Activated T-helper 1 cell treated with anti-CD3 and anti-CD28 coated beads, Interleukin-12 subunit alpha, Interleukin-12 subunit beta, Interleukin-2, Interleukin-4 antibody, amounts not matched to agents 30 ng/mL and 10 ng/mL and 1 ng/mL, durations not matched to agents 14 hours and 24 hours and 36 hours (primary cell): Measurements from ENCODE around the gene POU2AF2. TPM values are rescaled to one million over a fixed set of nuclear protein-coding genes. Genes with fewer than 3 reads are reported as not detected.

Experiments used
- DNase-seq: peaks from one replicate; pipeline ENCODE4 v3.0.0; 2021; ENCODE audit warnings: low spot score
- H3K27ac Mint-ChIP-seq: one replicate; pipeline ENCODE4 v1.8.0; 2021; ENCODE audit warnings: mild to moderate bottlenecking, mixed read lengths
- H3K27me3 Mint-ChIP-seq: one replicate; pipeline ENCODE4 v1.8.0; 2022; ENCODE audit warnings: mild to moderate bottlenecking, moderate library complexity, mixed read lengths; ENCODE audit not compliant: insufficient read depth
- H3K36me3 Mint-ChIP-seq: one replicate; pipeline ENCODE4 v1.8.0; 2021; ENCODE audit warnings: low read depth, mixed read lengths
- H3K4me1 Mint-ChIP-seq: one replicate; pipeline ENCODE4 v1.8.0; 2021; ENCODE audit warnings: low read depth, mixed read lengths
- H3K4me3 Mint-ChIP-seq: one replicate; pipeline ENCODE4 v1.8.0; 2021; ENCODE audit warnings: mild to moderate bottlenecking, moderate library complexity, mixed read lengths
- H3K9me3 Mint-ChIP-seq: one replicate; pipeline ENCODE4 v1.8.0; 2021; ENCODE audit warnings: mixed read lengths
- intact Hi-C: fragments of 100-400 bp; cut with micrococcal nuclease; formaldehyde crosslinking; loops from one replicate; pipeline ENCODE4 v1.15.1; 2024
- total RNA-seq: library from RNA; stranded (reverse); gene quantifications from 2 replicates; pipeline ENCODE4 v1.2.3, GENCODE V29; 2022

POU2AF2 gene
- total RNA-seq, 1 donor from 2014 or later, result not detected

GRCh38 chr11:111299101-111300026, 53.8 kb downstream of the POU2AF2 start:
- DNase-seq, result no peak
- intact Hi-C loops, result no loop called here
- Mint-ChIP-seq H3K27ac (no peak overlapping the region), H3K4me3 (no peak overlapping the region), H3K9me3 (no peaks in the 10 kb centered on the region), H3K4me1 (no peaks in the 10 kb centered on the region), H3K36me3 (no peaks in the 10 kb centered on the region), H3K27me3 (peaks cover 50% of the 10 kb centered on the region)

GRCh38 chr11:111300569-111300968, 55.0 kb downstream of the POU2AF2 start:
- Mint-ChIP-seq H3K4me1 (no peaks in the 10 kb centered on the region), H3K9me3 (no peaks in the 10 kb centered on the region), H3K4me3 (no peak overlapping the region), H3K27ac (no peak overlapping the region), H3K27me3 (peaks cover 58% of the 10 kb centered on the region), H3K36me3 (no peaks in the 10 kb centered on the region)
- intact Hi-C loops, result no loop called here
- no peak for DNase-seq

DNA sequence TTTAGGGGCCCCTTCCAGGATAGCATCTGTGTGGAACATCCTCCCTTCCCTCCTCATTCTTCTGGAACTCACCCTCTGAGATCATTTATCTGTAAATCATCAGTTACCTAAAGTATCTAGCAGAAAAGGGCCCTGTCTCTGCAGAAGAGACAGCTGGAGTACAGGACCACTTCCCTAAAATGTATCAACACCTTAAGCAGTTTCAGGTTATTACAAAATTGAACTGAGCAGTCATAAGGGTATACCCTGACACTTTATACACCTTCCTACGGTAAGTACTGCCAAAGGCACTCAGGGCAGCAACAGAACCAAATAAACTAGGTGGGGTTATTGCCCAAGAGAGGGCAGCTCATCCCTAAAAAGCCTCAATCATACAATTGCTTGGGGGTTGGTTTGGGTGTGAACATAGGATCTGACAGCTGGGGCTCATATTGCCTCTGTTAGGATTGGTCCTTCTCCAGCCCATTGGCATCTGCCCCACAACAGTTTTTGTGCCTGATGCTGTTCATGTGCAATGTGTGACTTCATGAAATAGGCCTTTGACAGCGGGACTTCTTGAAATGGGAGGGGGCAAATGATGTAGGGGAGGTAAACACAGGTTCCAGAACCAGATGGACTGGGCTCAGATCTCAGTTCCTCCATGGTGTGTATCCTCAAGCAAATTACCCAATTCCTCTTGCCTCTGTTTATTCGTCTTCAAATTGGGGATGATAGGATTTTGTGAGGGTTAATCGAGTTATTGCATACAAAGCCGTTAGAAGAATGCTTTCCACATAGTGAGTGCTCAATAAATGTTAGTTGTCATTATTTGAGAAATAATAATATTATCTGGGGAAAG, 55.7 kb downstream of the POU2AF2 start:
- H3K27me3 Mint-ChIP-seq, result peaks cover 62% of the 10 kb centered on the region
- DNase-seq, result no peak
- intact Hi-C loops, result no loop called here
- H3K4me1 Mint-ChIP-seq, result no peaks in the 10 kb centered on the region
- no peaks in the 10 kb centered on the region for H3K9me3 Mint-ChIP-seq
- H3K36me3 Mint-ChIP-seq, result no peaks in the 10 kb centered on the region
- H3K27ac Mint-ChIP-seq, result no peak overlapping the region
- H3K4me3 Mint-ChIP-seq, result no peak overlapping the region

- H3K4me1 Mint-ChIP-seq, result no peaks in the 10 kb centered on the region
Observed at GRCh38 chr11:111301842-111302118, 56.3 kb downstream of the POU2AF2 start.

GRCh38 chr11:111302298-111302697, 56.8 kb downstream of the POU2AF2 start:
- no peak for DNase-seq
- H3K27me3 Mint-ChIP-seq, result peaks cover 68% of the 10 kb centered on the region
- intact Hi-C loops, result no loop called here
- no peaks in the 10 kb centered on the region for H3K9me3 Mint-ChIP-seq
- H3K4me1 Mint-ChIP-seq, result no peaks in the 10 kb centered on the region
- H3K4me3 Mint-ChIP-seq, result no peak overlapping the region
- H3K27ac Mint-ChIP-seq, result no peak overlapping the region
- H3K36me3 Mint-ChIP-seq, result no peaks in the 10 kb centered on the region

More at GRCh38 chr11:111301842-111302118, 56.3 kb downstream of the POU2AF2 start:
- H3K36me3 Mint-ChIP-seq, result no peaks in the 10 kb centered on the region
- H3K27ac Mint-ChIP-seq, result no peak overlapping the region
- intact Hi-C loops, result no loop called here
- H3K4me3 Mint-ChIP-seq, result no peak overlapping the region
- no peak for DNase-seq
- no peaks in the 10 kb centered on the region for H3K9me3 Mint-ChIP-seq
- H3K27me3 Mint-ChIP-seq, result peaks cover 66% of the 10 kb centered on the region

DNA sequence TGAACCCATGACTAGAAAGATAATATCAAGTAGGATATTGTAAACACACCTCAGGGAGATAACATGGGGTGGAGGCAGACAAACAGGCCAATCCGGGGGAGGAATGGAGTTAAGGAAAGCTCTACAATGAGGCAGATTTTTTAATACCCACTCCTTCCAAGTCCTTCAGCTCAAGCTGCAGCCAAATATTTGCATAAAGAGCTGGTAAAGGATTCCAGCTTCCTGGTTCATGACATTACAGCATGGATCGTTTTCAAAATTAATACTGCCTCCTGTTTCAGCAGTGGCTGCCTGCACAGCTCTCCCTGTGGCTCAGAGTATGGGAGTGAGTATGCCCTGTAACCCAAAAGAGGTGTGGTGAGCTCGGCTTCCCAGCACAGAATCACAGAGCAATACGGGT, 57.9 kb downstream of the POU2AF2 start:
- intact Hi-C loops, result no loop called here
- peaks cover 57% of the 10 kb centered on the region for H3K27me3 Mint-ChIP-seq
- H3K9me3 Mint-ChIP-seq, result no peaks in the 10 kb centered on the region
- no peak overlapping the region for H3K27ac Mint-ChIP-seq
- H3K4me3 Mint-ChIP-seq, result no peak overlapping the region
- DNase-seq, result no peak
- H3K36me3 Mint-ChIP-seq, result no peaks in the 10 kb centered on the region
- H3K4me1 Mint-ChIP-seq, result no peaks in the 10 kb centered on the region

GRCh38 chr11:111305162-111305802, 59.8 kb downstream of the POU2AF2 start:
- no peak for DNase-seq
- Mint-ChIP-seq H3K9me3 (no peaks in the 10 kb centered on the region), H3K36me3 (no peaks in the 10 kb centered on the region), H3K4me1 (no peaks in the 10 kb centered on the region), H3K27me3 (peaks cover 55% of the 10 kb centered on the region), H3K4me3 (no peak overlapping the region), H3K27ac (no peak overlapping the region)
- intact Hi-C loops, result no loop called here

DNA sequence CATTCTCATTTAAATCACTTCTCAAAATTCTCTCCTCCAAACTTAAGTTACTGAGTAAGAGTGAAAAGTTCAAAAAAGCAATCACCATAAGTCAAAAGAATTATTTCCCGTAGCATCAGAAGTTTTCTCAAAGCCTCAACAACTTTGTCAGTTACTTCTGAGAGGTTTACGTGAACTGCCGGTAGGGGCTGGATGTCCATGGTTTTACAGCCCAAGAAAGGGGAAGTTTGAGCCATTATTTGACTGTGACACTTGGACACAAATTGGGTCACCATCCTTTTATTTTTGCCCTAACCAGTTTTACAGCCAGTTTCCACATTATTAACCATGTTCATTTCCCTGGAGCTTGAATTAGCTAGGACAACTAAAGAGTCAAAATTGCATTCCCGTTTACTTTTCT, 60.4 kb downstream of the POU2AF2 start:
- no peak overlapping the region for H3K27ac Mint-ChIP-seq
- intact Hi-C loops, result no loop called here
- DNase-seq, result no peak
- no peaks in the 10 kb centered on the region for H3K9me3 Mint-ChIP-seq
- no peaks in the 10 kb centered on the region for H3K36me3 Mint-ChIP-seq
- no peaks in the 10 kb centered on the region for H3K4me1 Mint-ChIP-seq
- H3K4me3 Mint-ChIP-seq, result no peak overlapping the region
- H3K27me3 Mint-ChIP-seq, result peaks cover 54% of the 10 kb centered on the region

DNA sequence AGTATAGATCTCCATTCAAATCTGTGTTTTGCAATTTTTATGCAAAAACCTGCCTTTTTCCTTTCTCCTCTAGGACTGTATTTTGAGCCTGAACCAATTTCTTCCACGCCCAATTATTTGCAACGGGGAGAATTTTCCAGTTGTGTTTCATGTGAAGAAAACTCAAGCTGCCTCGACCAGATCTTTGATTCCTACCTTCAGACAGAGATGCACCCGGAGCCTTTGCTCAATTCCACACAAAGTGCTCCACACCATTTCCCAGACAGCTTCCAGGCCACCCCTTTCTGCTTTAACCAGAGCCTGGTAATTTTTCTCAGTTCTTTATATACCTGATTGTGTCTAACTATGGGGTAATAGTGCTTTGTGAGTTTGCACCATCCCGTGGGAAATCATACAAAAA, 60.8 kb downstream of the POU2AF2 start:
- no peak overlapping the region for H3K27ac Mint-ChIP-seq
- no peaks in the 10 kb centered on the region for H3K36me3 Mint-ChIP-seq
- intact Hi-C loops, result no loop called here
- no peak for DNase-seq
- H3K4me1 Mint-ChIP-seq, result no peaks in the 10 kb centered on the region
- H3K4me3 Mint-ChIP-seq, result no peak overlapping the region
- H3K27me3 Mint-ChIP-seq, result peaks cover 51% of the 10 kb centered on the region
- no peaks in the 10 kb centered on the region for H3K9me3 Mint-ChIP-seq

DNA sequence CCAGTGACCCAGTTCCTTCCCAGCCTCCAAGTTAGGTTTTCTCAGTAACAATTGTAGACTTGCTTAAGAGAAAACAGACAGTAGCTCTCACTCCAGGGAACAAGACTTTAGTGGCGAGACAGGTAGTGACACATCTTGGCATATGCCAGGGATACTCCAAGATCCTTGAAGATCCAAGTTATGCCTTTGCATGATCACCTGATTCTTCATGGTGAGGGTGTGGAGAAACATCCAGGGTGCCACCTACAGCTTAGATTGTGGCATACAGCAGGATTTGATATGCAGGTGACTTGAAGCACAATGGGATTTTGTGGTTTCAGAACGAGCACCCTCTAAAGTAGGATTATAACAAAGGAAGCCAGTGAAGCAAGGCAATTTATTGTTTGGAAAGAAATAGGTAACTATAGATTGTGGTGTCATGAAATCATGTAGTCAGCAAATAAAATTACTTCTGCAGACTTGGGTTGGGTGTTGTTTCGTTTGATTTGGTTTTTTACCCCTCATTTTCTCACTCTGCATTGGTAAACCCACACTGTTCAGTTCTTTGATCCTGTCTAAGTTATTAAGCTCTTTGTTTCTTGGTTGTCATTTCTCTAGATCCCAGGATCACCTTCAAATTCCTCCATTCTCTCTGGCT, 62.1 kb downstream of the POU2AF2 start:
- Mint-ChIP-seq H3K27ac (no peak overlapping the region), H3K4me1 (no peaks in the 10 kb centered on the region), H3K9me3 (no peaks in the 10 kb centered on the region), H3K4me3 (no peak overlapping the region), H3K27me3 (peaks cover 38% of the 10 kb centered on the region), H3K36me3 (no peaks in the 10 kb centered on the region)
- intact Hi-C loops, result no loop called here
- DNase-seq, result no peak

GRCh38 chr11:111308140-111308539, 62.6 kb downstream of the POU2AF2 start:
- intact Hi-C loops, result no loop called here
- H3K27ac Mint-ChIP-seq, result no peak overlapping the region
- no peak for DNase-seq
- H3K36me3 Mint-ChIP-seq, result no peaks in the 10 kb centered on the region
- no peaks in the 10 kb centered on the region for H3K4me1 Mint-ChIP-seq
- H3K27me3 Mint-ChIP-seq, result peaks cover 36% of the 10 kb centered on the region
- H3K4me3 Mint-ChIP-seq, result no peak overlapping the region
- peaks cover 2% of the 10 kb centered on the region for H3K9me3 Mint-ChIP-seq

DNA sequence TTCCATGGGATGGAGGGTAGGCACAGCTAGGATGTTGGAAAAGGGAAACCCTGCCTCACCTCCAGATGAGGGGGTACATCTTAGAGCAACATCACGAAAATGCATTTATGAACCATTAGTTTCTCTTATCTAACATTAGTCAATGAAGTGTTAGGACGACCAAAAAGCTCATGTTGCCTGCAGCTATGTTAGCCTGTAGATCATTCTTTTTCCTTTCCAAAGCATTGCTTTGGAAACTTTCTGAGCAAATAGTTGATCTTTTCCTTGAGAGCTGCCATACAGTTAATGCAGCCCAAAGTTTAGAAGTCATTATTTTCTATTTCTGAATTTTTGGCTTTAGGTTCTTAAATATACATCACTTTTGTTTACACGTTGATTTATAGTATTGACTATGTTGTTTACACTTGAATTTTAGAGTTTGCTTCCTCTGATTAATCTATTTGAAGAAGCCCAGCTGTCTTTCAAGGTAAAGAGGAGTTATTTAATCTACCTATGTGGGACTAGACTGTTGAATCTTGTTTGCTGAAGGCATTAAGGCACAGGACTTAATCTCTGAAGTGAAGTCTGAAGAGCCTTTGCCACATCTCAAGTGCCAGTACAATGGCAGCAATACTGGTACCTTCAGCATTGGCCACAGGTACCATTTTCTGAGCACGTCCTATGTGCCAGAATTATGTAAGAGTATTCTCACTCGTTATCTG, 63.8 kb downstream of the POU2AF2 start:
- intact Hi-C loops, result no loop called here
- Mint-ChIP-seq H3K36me3 (no peaks in the 10 kb centered on the region), H3K27me3 (peaks cover 36% of the 10 kb centered on the region), H3K4me1 (no peaks in the 10 kb centered on the region), H3K4me3 (no peak overlapping the region), H3K9me3 (peaks cover 7% of the 10 kb centered on the region), H3K27ac (no peak overlapping the region)
- DNase-seq, result no peak
